Thymus (tissue), 11 donors: ENCODE data around the gene TBL1Y. TPM values are rescaled to one million over a fixed set of nuclear protein-coding genes. Genes with fewer than 3 reads are reported as not detected.

Experiments used
- DNase-seq, 9 donors: peaks; one replicate each; pipeline ENCODE4 v3.0.0-alpha.2; 2013; ENCODE audit warnings: low spot score in 9 of 9, low read depth in 6 of 9, missing footprints in 1 of 9
- H3K27ac ChIP-seq, 2 donors: one replicate each; pipeline ENCODE4 v1.5.1; 2013; ENCODE audit warnings: control low read depth in 1 of 2, low read depth in 1 of 2, low read length in 1 of 2, mild to moderate bottlenecking in 1 of 2, moderate library complexity in 1 of 2
- H3K27me3 ChIP-seq, 2 donors: one replicate each; pipeline ENCODE4 v1.5.1; 2013; ENCODE audit warnings: low read length in 1 of 2; ENCODE audit not compliant: control insufficient read depth in 2 of 2, insufficient read depth in 1 of 2
- H3K36me3 ChIP-seq, 2 donors: one replicate each; pipeline ENCODE4 v1.5.1; 2013; ENCODE audit warnings: low read length in 1 of 2, mild to moderate bottlenecking in 1 of 2, moderate library complexity in 1 of 2; ENCODE audit not compliant: control insufficient read depth in 2 of 2, insufficient read depth in 2 of 2
- H3K4me1 ChIP-seq, 2 donors: one replicate each; pipeline ENCODE4 v1.5.1; 2013; ENCODE audit warnings: low read length in 2 of 2; ENCODE audit not compliant: control insufficient read depth in 2 of 2, insufficient read depth in 2 of 2
- H3K4me3 ChIP-seq, 2 donors: one replicate each; pipeline ENCODE4 v1.5.1; 2013; ENCODE audit warnings: low read length in 2 of 2, control low read depth in 1 of 2, mild to moderate bottlenecking in 1 of 2
- H3K9me3 ChIP-seq, 2 donors: one replicate each; pipeline ENCODE4 v1.5.1; 2013; ENCODE audit warnings: low read length in 1 of 2, mild to moderate bottlenecking in 1 of 2; ENCODE audit not compliant: control insufficient read depth in 2 of 2, insufficient read depth in 1 of 2
- WGBS: extraction: QIAGEN DNeasy Blood & Tissue Kit; methylation state at CpG from one replicate; pipeline ENCODE4 v1.1.7; 2013; 5-methylcytosine and 5-hydroxymethylcytosine counted together
- polyA plus RNA-seq: library from polyadenylated mRNA; stranded (reverse); fragments of 200-250 nt; gene quantifications from one replicate; pipeline ENCODE4 v1.2.3, GENCODE V29; 2013
- total RNA-seq: library from RNA; stranded (reverse); fragments of 120-200 nt; gene quantifications from one replicate; pipeline ENCODE4 v1.2.4, GENCODE V29; 2013
- donor health status: healthy.

The TBL1Y gene
- total and polyA plus RNA-seq, 2 donors = 0.11 TPM; not detected in 1

DNA sequence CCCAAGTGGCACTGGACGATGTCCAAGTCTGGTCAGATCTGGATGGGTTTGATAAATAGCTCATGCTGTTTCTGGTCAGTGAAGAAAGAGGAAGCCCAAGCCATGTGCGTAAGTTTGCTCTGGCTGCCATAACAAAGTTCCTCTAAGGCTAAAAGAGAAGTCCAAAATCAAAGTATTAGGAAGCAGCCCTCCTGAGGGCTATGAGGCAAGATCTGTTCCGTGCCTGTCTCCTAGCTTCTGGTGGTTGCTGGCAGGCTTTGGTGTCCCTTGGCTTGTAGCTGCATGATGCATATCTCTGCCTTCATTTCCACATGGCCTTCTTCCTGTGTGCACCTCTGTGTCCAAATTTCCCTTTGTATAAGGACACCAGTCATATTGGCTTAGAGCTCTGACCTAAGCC lies 81.5 kb downstream of the TBL1Y start:
- no peaks in the 10 kb centered on the region for H3K9me3 ChIP-seq
- no peaks in the 10 kb centered on the region for H3K4me1 ChIP-seq
- no peak overlapping the region for H3K4me3 ChIP-seq
- H3K36me3 ChIP-seq = no peaks in the 10 kb centered on the region
- no peak overlapping the region for H3K27ac ChIP-seq
- H3K27me3 ChIP-seq = no peaks in the 10 kb centered on the region
- WGBS = 38% methylated on average over 3 of the region's 3 CpGs
- no peak for DNase-seq

DNA sequence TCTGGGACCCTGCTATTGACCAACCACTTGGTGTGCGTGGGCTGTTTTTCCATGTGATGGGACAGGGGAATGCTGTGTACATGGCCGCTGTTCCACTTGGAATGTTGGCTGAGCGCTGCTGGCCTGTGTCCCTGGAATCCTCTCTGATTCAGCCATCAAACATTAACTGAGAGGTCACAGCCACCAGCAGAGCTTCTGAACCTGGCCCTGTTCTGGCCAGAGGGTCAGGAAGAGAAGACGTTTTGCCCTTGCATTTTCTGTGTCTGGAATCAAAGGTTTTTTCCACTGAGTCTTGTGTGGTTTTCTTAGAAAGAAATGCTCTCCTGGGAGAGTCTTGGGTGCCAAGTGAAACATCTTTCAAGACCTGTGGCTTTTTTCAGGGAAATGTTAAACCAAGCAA lies 85.5 kb downstream of the TBL1Y start:
- no peak overlapping the region for H3K27ac ChIP-seq
- no peak for DNase-seq
- WGBS = 74% methylated on average over 4 of the region's 4 CpGs

DNA sequence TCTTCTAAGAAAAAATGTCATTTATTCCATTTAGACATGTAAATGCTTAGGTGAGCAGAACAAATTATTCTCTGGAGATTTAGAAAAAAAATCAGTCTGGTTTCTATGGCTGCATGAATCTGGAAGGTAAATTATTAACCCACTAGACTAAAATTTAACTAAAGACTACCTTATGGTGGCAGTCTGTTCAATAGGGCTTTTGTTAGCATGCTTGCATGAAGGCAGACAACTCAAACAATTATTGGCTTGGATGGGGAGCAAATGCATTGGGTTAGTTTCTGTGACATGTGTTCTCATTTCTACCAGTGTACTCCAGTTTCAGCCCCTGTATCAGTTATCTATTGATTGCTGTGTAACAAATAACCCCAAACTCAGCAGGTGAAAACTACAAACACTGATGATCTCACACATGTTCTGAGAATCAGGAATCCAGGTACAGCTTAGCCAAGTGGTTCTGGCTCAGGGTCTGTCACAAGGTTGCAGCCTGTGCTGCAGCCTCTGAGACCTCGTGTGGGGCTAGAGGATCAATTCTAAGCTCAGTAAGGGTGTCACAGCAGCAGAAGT lies 87.1 kb downstream of the TBL1Y start:
- WGBS = 78% methylated on average over 1 of the region's 1 CpG

More for the DNA sequence above, 85.5 kb downstream of the TBL1Y start:
- Histone ChIP-seq H3K4me3 (no peak overlapping the region), H3K36me3 (no peaks in the 10 kb centered on the region), H3K9me3 (no peaks in the 10 kb centered on the region), H3K27me3 (no peaks in the 10 kb centered on the region), H3K4me1 (no peaks in the 10 kb centered on the region)

DNA sequence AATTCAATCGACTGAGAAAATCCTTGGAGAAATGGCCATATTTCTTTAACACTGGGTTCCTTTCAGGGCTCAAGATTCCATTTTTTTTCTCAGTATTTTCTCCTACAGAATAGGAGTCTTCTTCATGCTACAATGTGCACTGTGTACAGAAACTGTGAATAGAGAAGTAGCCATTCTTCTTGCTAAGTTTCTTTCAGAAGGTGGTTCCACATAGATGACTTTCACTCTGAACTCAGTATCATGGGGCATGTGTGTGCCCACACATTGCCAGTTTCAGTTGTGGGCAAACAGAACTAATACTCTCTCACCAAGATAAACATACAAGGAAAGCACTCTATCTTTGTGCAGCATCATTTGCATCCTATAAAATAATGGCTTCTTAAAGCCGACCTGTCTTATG lies 89.4 kb downstream of the TBL1Y start:
- Histone ChIP-seq H3K27me3 (no peaks in the 10 kb centered on the region), H3K27ac (no peak overlapping the region), H3K4me1 (no peaks in the 10 kb centered on the region), H3K4me3 (no peak overlapping the region), H3K9me3 (no peaks in the 10 kb centered on the region), H3K36me3 (no peaks in the 10 kb centered on the region)
- WGBS = 82% methylated on average over 2 of the region's 2 CpGs
- no peak for DNase-seq

More for the DNA sequence above, 87.1 kb downstream of the TBL1Y start:
- Histone ChIP-seq H3K27me3 (no peaks in the 10 kb centered on the region), H3K27ac (no peak overlapping the region), H3K36me3 (no peaks in the 10 kb centered on the region), H3K9me3 (no peaks in the 10 kb centered on the region), H3K4me3 (no peak overlapping the region), H3K4me1 (no peaks in the 10 kb centered on the region)
- no peak for DNase-seq

DNA sequence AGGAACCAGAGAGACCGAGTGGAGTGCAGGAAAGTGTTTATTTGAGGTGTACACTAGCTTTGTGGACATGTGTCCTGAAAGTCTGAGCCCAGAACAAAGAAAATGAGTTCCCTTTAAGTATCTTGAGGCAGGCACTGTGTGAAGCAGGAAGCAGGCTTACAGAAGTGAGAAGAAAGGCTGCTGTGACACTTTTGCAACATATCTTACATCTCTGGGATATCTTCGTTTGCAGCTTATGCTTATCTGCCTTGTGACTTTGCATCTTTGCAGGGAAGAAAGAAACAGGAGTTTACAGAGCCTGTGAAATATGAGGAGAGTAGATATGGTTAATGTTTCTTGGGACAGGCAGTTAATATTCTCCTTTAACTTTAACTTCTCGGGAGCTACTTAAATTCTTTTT lies 92.1 kb downstream of the TBL1Y start:
- WGBS = 43% methylated on average over 3 of the region's 3 CpGs
- no peak overlapping the region for H3K27ac ChIP-seq

DNA sequence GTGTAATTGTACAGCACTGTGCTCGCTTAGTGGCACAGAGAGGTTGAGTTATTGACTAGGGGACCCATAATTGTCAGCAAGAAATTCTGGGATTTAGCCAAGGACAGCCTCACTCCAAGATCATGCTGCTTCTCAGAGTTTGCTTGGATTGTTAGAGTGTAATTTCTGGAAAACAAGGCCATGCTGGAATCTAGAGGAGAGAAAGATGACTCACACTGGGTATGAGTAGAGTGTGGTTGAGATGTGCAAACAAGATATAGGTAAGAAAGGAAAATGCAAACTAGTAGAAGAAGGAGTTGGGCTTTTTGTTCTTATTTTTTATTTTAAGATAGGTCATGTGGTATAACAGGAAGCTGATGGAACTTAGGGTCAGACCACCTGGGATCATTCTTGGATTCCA lies 97.4 kb downstream of the TBL1Y start:
- Histone ChIP-seq H3K36me3 (no peaks in the 10 kb centered on the region), H3K27me3 (no peaks in the 10 kb centered on the region), H3K27ac (no peak overlapping the region), H3K9me3 (no peaks in the 10 kb centered on the region), H3K4me1 (no peaks in the 10 kb centered on the region), H3K4me3 (no peak overlapping the region)
- 84% methylated on average over 1 of the region's 1 CpG for WGBS
- no peak for DNase-seq

More for the DNA sequence above, 92.1 kb downstream of the TBL1Y start:
- DNase-seq = no peak
- H3K4me3 ChIP-seq = no peak overlapping the region
- H3K36me3 ChIP-seq = no peaks in the 10 kb centered on the region
- no peaks in the 10 kb centered on the region for H3K27me3 ChIP-seq
- H3K9me3 ChIP-seq = no peaks in the 10 kb centered on the region
- no peaks in the 10 kb centered on the region for H3K4me1 ChIP-seq

DNA sequence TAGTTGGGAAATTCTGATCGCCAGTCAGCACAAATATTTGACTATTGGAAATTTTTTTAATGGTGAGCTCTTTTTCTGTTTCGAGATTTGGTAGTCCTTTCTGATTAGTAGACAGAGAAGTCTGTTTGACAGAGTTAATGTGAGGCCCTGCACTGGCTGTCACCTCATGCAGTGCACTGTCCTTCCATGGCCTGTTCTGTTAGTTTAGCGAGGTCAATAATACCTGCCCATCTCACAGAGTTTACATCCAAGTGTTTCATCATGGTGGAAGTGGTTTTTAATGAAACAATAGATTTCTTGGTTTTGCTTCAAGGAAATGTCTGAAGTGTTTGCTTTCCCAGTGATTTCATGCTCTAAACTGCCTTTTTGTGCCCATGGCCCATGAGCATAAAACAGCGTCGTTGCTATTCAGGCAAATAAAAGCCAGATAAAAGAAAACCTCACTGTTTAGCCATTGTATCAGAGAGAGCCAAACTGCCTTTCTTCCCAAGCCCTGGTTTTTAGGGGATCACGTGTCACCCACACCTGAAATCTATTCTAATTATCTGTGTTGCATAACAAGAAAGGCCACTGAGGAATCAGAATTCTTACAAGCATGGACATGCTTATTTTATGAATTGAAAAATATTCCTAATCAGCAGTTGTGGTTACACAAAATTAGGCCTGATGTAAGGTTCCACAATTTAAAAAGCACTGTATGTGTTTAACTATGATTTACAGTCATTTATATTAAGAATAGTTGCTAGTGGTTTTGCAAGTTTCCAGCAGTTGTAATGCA lies 98.3 kb downstream of the TBL1Y start:
- Histone ChIP-seq H3K4me3 (no peak overlapping the region), H3K27me3 (no peaks in the 10 kb centered on the region), H3K27ac (no peak overlapping the region), H3K9me3 (no peaks in the 10 kb centered on the region), H3K36me3 (no peaks in the 10 kb centered on the region), H3K4me1 (no peaks in the 10 kb centered on the region)
- no peak for DNase-seq
- WGBS = 91% methylated on average over 6 of the region's 6 CpGs

DNA sequence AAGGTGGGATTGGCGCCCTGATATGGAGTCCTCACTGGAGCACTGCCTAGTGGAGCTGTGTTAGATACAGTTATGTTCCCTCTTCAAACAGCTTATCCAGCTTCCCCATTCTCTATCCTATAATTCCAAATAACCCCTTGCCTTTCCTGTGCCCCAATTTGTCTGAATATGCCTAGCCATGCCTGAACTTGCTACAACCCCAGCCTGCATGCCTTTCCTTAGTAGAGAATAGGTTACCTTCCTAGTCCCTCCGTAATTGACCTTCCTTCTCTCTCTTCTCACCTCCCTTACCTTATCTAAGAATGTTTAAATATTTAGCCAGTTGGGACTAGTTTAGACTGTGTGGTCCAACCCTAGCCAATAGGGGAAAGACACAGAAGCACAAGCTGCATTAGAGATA lies 102.6 kb downstream of the TBL1Y start:
- H3K9me3 ChIP-seq = no peaks in the 10 kb centered on the region
- DNase-seq = no peak
- no peaks in the 10 kb centered on the region for H3K4me1 ChIP-seq
- no peaks in the 10 kb centered on the region for H3K27me3 ChIP-seq
- WGBS = 89% methylated on average over 2 of the region's 2 CpGs
- H3K27ac ChIP-seq = no peak overlapping the region
- no peaks in the 10 kb centered on the region for H3K36me3 ChIP-seq
- H3K4me3 ChIP-seq = no peak overlapping the region

DNA sequence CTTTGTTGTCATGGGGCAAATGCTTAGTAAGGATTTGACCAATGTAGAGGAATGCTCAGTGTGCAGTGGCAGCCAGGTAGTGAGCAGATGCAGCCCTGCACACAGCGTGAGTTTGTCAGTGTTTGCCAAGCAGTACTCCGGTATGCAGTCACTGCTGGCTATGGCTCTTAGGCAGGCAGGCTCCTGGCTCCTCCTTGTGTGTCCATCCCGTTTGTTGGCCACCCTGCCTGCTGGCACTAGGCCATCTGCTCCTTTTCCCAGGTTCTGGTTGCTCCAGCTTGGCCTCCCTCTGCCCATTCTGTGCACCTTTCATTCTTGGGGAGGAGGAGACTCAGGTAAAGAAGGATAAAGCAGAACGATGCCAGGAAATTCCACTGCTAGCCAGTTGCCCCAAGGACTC lies 106.0 kb downstream of the TBL1Y start:
- DNase-seq = no peak

More for the DNA sequence above, 106.0 kb downstream of the TBL1Y start:
- no peaks in the 10 kb centered on the region for H3K27me3 ChIP-seq
- H3K4me3 ChIP-seq = no peak overlapping the region
- H3K36me3 ChIP-seq = no peaks in the 10 kb centered on the region
- H3K9me3 ChIP-seq = no peaks in the 10 kb centered on the region
- H3K4me1 ChIP-seq = no peaks in the 10 kb centered on the region
- no peak overlapping the region for H3K27ac ChIP-seq
- WGBS = 93% methylated on average over 4 of the region's 4 CpGs
